HL-60 (cell line): ENCODE results near the gene KDM3A.

Experiments
- GABPA ChIP-seq: IDR thresholded peaks from 2 replicates; pipeline ENCODE4 v1.6.1; 2012; ENCODE audit warnings: low read depth
- TF ChIP-seq, protein P1 (sequence below): IDR thresholded peaks from one replicate; pipeline ENCODE4 v1.5.1; 2011; ENCODE audit warnings: low read length, control low read depth, inconsistent platforms; ENCODE audit not compliant: insufficient read depth
- TF ChIP-seq, protein P2 (sequence below): IDR thresholded peaks from 2 replicates; pipeline ENCODE4 v1.6.1; 2012; ENCODE audit warnings: low read depth; ENCODE audit not compliant: insufficient replicate concordance

DNA sequence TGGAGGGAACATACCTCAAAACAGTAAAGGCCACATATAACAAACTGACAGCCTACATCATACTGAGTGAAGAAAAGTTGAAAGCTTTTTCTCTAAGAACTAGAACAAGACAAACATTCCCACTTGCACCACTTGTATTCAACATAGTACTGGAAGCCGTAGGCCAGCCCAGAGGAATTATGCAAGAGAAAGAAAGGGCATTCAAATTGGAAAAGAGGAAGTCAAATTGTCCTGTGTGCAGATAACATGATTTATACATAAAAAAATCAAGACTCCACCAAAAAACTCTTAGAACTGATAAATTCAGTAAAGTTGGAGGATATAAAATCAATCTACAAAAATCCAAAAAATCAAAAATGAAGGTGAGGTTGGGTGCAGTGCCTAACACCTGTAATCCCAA lies 8.0 kb upstream of the KDM3A start:
- TF ChIP-seq, protein P1, sequence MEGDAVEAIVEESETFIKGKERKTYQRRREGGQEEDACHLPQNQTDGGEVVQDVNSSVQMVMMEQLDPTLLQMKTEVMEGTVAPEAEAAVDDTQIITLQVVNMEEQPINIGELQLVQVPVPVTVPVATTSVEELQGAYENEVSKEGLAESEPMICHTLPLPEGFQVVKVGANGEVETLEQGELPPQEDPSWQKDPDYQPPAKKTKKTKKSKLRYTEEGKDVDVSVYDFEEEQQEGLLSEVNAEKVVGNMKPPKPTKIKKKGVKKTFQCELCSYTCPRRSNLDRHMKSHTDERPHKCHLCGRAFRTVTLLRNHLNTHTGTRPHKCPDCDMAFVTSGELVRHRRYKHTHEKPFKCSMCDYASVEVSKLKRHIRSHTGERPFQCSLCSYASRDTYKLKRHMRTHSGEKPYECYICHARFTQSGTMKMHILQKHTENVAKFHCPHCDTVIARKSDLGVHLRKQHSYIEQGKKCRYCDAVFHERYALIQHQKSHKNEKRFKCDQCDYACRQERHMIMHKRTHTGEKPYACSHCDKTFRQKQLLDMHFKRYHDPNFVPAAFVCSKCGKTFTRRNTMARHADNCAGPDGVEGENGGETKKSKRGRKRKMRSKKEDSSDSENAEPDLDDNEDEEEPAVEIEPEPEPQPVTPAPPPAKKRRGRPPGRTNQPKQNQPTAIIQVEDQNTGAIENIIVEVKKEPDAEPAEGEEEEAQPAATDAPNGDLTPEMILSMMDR: no peak
- TF ChIP-seq, protein P2, sequence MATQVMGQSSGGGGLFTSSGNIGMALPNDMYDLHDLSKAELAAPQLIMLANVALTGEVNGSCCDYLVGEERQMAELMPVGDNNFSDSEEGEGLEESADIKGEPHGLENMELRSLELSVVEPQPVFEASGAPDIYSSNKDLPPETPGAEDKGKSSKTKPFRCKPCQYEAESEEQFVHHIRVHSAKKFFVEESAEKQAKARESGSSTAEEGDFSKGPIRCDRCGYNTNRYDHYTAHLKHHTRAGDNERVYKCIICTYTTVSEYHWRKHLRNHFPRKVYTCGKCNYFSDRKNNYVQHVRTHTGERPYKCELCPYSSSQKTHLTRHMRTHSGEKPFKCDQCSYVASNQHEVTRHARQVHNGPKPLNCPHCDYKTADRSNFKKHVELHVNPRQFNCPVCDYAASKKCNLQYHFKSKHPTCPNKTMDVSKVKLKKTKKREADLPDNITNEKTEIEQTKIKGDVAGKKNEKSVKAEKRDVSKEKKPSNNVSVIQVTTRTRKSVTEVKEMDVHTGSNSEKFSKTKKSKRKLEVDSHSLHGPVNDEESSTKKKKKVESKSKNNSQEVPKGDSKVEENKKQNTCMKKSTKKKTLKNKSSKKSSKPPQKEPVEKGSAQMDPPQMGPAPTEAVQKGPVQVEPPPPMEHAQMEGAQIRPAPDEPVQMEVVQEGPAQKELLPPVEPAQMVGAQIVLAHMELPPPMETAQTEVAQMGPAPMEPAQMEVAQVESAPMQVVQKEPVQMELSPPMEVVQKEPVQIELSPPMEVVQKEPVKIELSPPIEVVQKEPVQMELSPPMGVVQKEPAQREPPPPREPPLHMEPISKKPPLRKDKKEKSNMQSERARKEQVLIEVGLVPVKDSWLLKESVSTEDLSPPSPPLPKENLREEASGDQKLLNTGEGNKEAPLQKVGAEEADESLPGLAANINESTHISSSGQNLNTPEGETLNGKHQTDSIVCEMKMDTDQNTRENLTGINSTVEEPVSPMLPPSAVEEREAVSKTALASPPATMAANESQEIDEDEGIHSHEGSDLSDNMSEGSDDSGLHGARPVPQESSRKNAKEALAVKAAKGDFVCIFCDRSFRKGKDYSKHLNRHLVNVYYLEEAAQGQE: no peak
- no peak for TF ChIP-seq GABPA
